Endothelial cell of umbilical vein (primary cell): ENCODE data around the gene LDLRAD3. TPM values are rescaled to one million over a fixed set of nuclear protein-coding genes. Genes with fewer than 3 reads are reported as not detected.

ENCODE experiments used
- BruUV-seq: library from RNA; stranded (reverse); fragments of 400-500 nt; replicated peaks from 2 replicates; lab custom pipeline; 2021; lab: Mats Ljungman, UMichigan
- CTCF ChIA-PET: fragments of 300-600, 350-600 bp; sonication (Branson Sonifier 250); formaldehyde crosslinking; loops from one replicate; lab custom pipeline; 2021; ENCODE audit warnings: antibody characterized with exemption, inconsistent platforms; lab: Charles Lee
- POLR2A ChIA-PET: fragments of 300-600, 350-600 bp; sonication (Branson Sonifier 250); formaldehyde crosslinking; loops from one replicate; lab custom pipeline; 2021; ENCODE audit warnings: antibody characterized with exemption, inconsistent platforms; lab: Charles Lee
- DNase-seq: peaks from one replicate; pipeline ENCODE4 v3.0.0-alpha.2; 2011; ENCODE audit warnings: low read depth, low spot score
- FAIRE-seq: peaks from 2 replicates; lab custom pipeline; 2011; peaks lifted over from hg19 to GRCh38; lab: Jason Lieb, UNC
- H2AFZ ChIP-seq: 2 replicates; pipeline ENCODE4 v1.6.0; 2012; ENCODE audit warnings: low read depth, low read length, control low read depth, inconsistent platforms
- H3K27ac ChIP-seq: 2 replicates; pipeline ENCODE4 v1.5.1; 2011; ENCODE audit warnings: low read depth, mild to moderate bottlenecking, control low read depth, low read length, moderate library complexity; ENCODE audit not compliant: insufficient read depth
- H3K27me3 ChIP-seq, 2 experiments: 2 replicates each; pipeline versions ENCODE4 v1.6.0 to v1.6.1; 2011; ENCODE audit warnings: low read length in 2 of 2, mixed read lengths in 1 of 2; ENCODE audit not compliant: control insufficient read depth in 2 of 2, insufficient read depth in 2 of 2
- H3K36me3 ChIP-seq, 2 experiments: 2 replicates in 1 of 2; 3 replicates in 1 of 2; pipeline ENCODE4 v1.5.1; 2011; ENCODE audit warnings: low read length in 2 of 2, mild to moderate bottlenecking in 1 of 2, moderate library complexity in 1 of 2; ENCODE audit not compliant: control insufficient read depth in 2 of 2, insufficient read depth in 2 of 2; ENCODE audit errors: extremely low read depth in 1 of 2
- H3K4me1 ChIP-seq: 3 replicates; pipeline ENCODE4 v1.5.1; 2011; ENCODE audit warnings: mild to moderate bottlenecking, low read length; ENCODE audit not compliant: control insufficient read depth, insufficient read depth; ENCODE audit errors: extremely low read depth
- H3K4me2 ChIP-seq: 2 replicates; pipeline ENCODE4 v1.6.1; 2011; ENCODE audit warnings: low read length, control low read depth, mixed read lengths; ENCODE audit not compliant: insufficient read depth
- H3K4me3 ChIP-seq, 3 experiments: fragments of 200-600 bp in 1 of 3; sonication (generic), shearing (Covaris generic) in 1 of 3; replicated peaks in 1 of 3; 2 replicates each; pipeline ENCODE4 v1.5.1; 2011 to 2016; ENCODE audit warnings: control low read depth in 3 of 3, low read length in 3 of 3, mild to moderate bottlenecking in 2 of 3, inconsistent platforms in 1 of 3, low read depth in 1 of 3, moderate library complexity in 1 of 3; ENCODE audit not compliant: insufficient read depth in 1 of 3
- H3K79me2 ChIP-seq: 2 replicates; pipeline ENCODE4 v1.6.0; 2012; ENCODE audit warnings: low read length, inconsistent platforms; ENCODE audit not compliant: control insufficient read depth, insufficient read depth
- H3K9ac ChIP-seq: replicated peaks from 2 replicates; pipeline ENCODE3; 2011; ENCODE audit warnings: low read length, control low read depth; ENCODE audit not compliant: insufficient read depth; ENCODE audit errors: extremely low read depth
- H3K9me1 ChIP-seq: replicated peaks from 3 replicates; pipeline ENCODE4 v1.6.0; 2011; ENCODE audit warnings: mild to moderate bottlenecking, low read length; ENCODE audit not compliant: control insufficient read depth, insufficient read depth; ENCODE audit errors: extremely low read depth
- H3K9me3 ChIP-seq: replicated peaks from 2 replicates; pipeline ENCODE4 v1.5.1; 2012; ENCODE audit warnings: low read length, inconsistent platforms; ENCODE audit not compliant: control insufficient read depth, insufficient read depth
- H4K20me1 ChIP-seq: replicated peaks from 2 replicates; pipeline ENCODE3; 2011; ENCODE audit warnings: mild to moderate bottlenecking, low read length; ENCODE audit not compliant: control insufficient read depth, insufficient read depth; ENCODE audit errors: extremely low read depth
- EZH2 ChIP-seq: IDR thresholded peaks from 2 replicates; pipeline ENCODE4 v1.6.1; 2012; ENCODE audit warnings: borderline replicate concordance, low read depth, mild to moderate bottlenecking, moderate library complexity, low read length, inconsistent platforms; ENCODE audit not compliant: severe bottlenecking
- FOS ChIP-seq: IDR thresholded peaks from 2 replicates; pipeline ENCODE4 v1.6.1; 2011; ENCODE audit warnings: mild to moderate bottlenecking, low read length, moderate library complexity, borderline replicate concordance; ENCODE audit not compliant: insufficient read depth
- GATA2 ChIP-seq: IDR thresholded peaks from 2 replicates; pipeline ENCODE4 v1.7.0; 2011; ENCODE audit warnings: low read depth, mild to moderate bottlenecking, moderate library complexity, mixed read lengths, low read length; ENCODE audit not compliant: insufficient read length, insufficient read depth
- JUN ChIP-seq: IDR thresholded peaks from 2 replicates; pipeline ENCODE4 v1.6.1; 2011; ENCODE audit warnings: borderline replicate concordance, low read depth; ENCODE audit not compliant: insufficient read length, insufficient read depth
- MYC ChIP-seq: IDR thresholded peaks from one replicate; pipeline ENCODE4 v1.6.1; 2011; ENCODE audit warnings: mild to moderate bottlenecking, low read depth, low read length
- POLR2AphosphoS5 ChIP-seq: IDR thresholded peaks from 2 replicates; pipeline ENCODE4 v1.6.1; 2012; ENCODE audit warnings: low read depth, mild to moderate bottlenecking, control low read depth, low read length, moderate library complexity; ENCODE audit not compliant: insufficient read depth
- dilution Hi-C: fragments of 300-500 bp; cut with MboI; formaldehyde crosslinking; loops from one replicate; pipeline ENCODE4 v1.15.0; 2019; ENCODE audit warnings: low sequenced_read_pairs; ENCODE audit not compliant: extremely low pct_ligation_motif_present
- intact Hi-C: fragments of 100-400 bp; cut with micrococcal nuclease; formaldehyde crosslinking; loops from one replicate; pipeline ENCODE4 v1.10.0; 2022
- polyA plus RNA-seq, 4 experiments: library from polyadenylated mRNA; depleted of rRNA in 3 of 4; stranded (reverse) in 3 of 4; unstranded in 1 of 4; fragments of >200 nt; gene quantifications; 2 replicates each; pipeline versions ENCODE4 v1.2.1 to v1.2.3, GENCODE V29; 2011 to 2012; ENCODE audit warnings: missing spikeins in 1 of 4
- total RNA-seq: library from RNA; stranded (reverse); gene quantifications from 2 replicates; pipeline ENCODE4 v1.2.3, GENCODE V29; 2021
- TF ChIP-seq, protein P1 (sequence below): IDR thresholded peaks from 2 replicates; pipeline ENCODE4 v1.6.1; 2011; ENCODE audit not compliant: insufficient read depth, insufficient read length

The LDLRAD3 gene
- total and polyA plus RNA-seq, 2 donors (not counting 3 experiments of a cell fraction or from before 2014, with no cell fraction given) = 17.9 to 25.1 TPM

DNA sequence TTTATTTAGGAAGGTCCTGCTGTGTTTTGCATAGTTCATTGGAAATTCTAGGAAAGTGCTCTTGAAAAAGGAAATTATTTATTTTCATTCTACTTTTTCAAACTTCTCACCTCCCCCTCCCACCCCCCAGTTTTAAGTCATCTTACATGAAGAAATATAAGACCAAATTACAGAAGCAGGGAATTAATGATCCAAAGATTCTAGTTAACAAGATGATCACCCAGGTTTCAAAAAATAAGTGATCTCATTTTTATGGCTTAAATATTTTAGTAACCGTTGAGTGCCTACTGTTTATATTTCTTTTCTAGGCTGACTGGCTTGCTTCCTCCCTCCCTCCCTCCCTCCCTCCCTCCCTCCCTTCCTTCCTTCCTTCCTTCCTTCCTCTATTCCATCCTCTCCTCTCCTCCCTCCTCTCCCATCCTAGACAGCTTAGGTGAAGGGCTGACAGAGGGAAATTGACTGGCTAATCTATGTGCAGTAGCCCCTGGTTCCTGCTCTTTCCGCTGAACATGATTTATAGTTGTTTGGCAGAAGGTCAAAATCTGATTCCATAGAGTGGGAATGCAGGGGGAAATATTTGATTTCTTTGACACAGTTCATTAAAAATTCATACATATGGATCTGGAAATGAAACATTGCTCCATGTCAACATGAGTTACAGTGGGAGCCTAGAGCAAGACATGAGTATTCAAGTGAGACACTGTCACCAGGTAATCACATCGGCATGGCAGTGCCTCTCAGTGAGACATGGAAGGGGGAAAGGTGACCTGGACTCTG is 221.9 kb downstream of the LDLRAD3 start:
- Histone ChIP-seq H3K9ac (no peak overlapping the region), H2AFZ (no peak overlapping the region), H3K4me1 (peaks cover 25% of the 10 kb centered on the region), H3K4me3 (no peak overlapping the region), H3K36me3 (no peaks in the 10 kb centered on the region), H3K9me1 (no peaks in the 10 kb centered on the region), H3K4me2 (peak overlapping the region; percentile 57), H3K27ac (peak overlapping the region; percentile 51), H3K79me2 (no peaks in the 10 kb centered on the region), H3K9me3 (no peaks in the 10 kb centered on the region), H3K27me3 (no peaks in the 10 kb centered on the region), H4K20me1 (no peaks in the 10 kb centered on the region)
- intact Hi-C loops (loop anchor here (1.0 to 2.0 kb wide), 2 partner anchors 17 to 49 kb away; no protein-coding TSS in a partner anchor), dilution Hi-C loops (no loop called here)
- TF ChIP-seq JUN = peak; percentile 37
- no peak for TF ChIP-seq EZH2
- peak; percentile 23 for TF ChIP-seq GATA2
- peak; percentile 67 for FAIRE-seq
- peak; percentile 87 for DNase-seq
- BruUV-seq = no TSS peak
- ChIA-PET POLR2A (no interaction called here), CTCF (interaction anchor here (1.5 kb wide), 1 partner anchor 10 kb away, joined by 3 read pairs; no protein-coding TSS in a partner anchor)

DNA sequence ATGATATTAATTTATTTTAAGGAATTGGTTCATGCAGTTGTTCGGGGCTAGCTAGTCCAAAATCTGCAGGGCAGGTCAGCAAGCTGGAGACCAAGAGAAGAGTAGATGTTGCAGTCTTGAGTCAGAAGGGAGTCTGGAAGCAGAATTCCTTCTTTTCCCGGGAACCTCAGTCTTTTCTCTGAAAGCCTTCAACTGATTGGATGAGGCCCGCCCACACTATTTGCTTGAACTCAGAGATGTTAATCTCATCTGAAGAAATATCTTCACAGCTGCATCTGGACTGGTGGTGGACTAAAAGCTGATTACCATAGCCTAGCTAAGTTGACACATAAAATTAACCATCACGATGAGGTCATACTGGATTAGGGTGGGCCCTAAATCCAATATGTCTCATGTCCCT is 223.2 kb downstream of the LDLRAD3 start:
- TF ChIP-seq, protein P1, sequence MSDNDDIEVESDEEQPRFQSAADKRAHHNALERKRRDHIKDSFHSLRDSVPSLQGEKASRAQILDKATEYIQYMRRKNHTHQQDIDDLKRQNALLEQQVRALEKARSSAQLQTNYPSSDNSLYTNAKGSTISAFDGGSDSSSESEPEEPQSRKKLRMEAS = no peak
- no peak for TF ChIP-seq MYC
- TF ChIP-seq JUN = no peak
- TF ChIP-seq POLR2AphosphoS5 = no peak
- no peak for TF ChIP-seq FOS
- no peak for TF ChIP-seq EZH2
- dilution Hi-C loops (no loop called here), intact Hi-C loops (no loop called here)
- ChIA-PET CTCF (interaction anchor here (1.0 kb wide), 1 partner anchor 90 kb away, joined by 3 read pairs; no protein-coding TSS in a partner anchor), POLR2A (no interaction called here)
- BruUV-seq = no TSS peak
- DNase-seq (no peak), FAIRE-seq (no peak)
- H3K9me1 ChIP-seq = no peaks in the 10 kb centered on the region
- H3K4me2 ChIP-seq = no peak overlapping the region
- H3K79me2 ChIP-seq = no peaks in the 10 kb centered on the region
- no peak overlapping the region for H3K27ac ChIP-seq
- no peaks in the 10 kb centered on the region for H3K9me3 ChIP-seq
- H3K4me1 ChIP-seq = peaks cover 25% of the 10 kb centered on the region
- H4K20me1 ChIP-seq = no peaks in the 10 kb centered on the region
- no peaks in the 10 kb centered on the region for H3K36me3 ChIP-seq
- no peak overlapping the region for H3K9ac ChIP-seq
- no peaks in the 10 kb centered on the region for H3K27me3 ChIP-seq
- no peak overlapping the region for H2AFZ ChIP-seq
- no peak overlapping the region for H3K4me3 ChIP-seq
